DND-41 (cell line): ENCODE results near the gene LTA.

Experiments
- CTCF ChIP-seq: IDR thresholded peaks from 2 replicates; pipeline ENCODE4 v1.5.1; 2012; ENCODE audit warnings: borderline replicate concordance, low read length, moderate library complexity, mild to moderate bottlenecking; ENCODE audit not compliant: poor library complexity, severe bottlenecking; ENCODE audit errors: extremely low read depth
- EZH2 ChIP-seq: IDR thresholded peaks from 3 replicates; pipeline ENCODE4 v1.6.1; 2012; ENCODE audit warnings: borderline replicate concordance, low read depth, mild to moderate bottlenecking, moderate library complexity, low read length, inconsistent platforms; ENCODE audit not compliant: severe bottlenecking

- TF ChIP-seq CTCF (no peak), EZH2 (no peak)
Measured at GRCh38 chr6:31535538-31536324, 36.4 kb upstream of the LTA start.
